NCI-H748 (cell line): ENCODE measurements around the gene LMLN.
"Not testable (repeated sequence)": the region's sequence is repeated elsewhere in the genome, so short reads cannot be mapped to it uniquely, and the experiment has no call there.

Experiments used
- DNase-seq: peaks from one replicate; lab custom pipeline; 2025; ENCODE audit not compliant: unreplicated experiment; lab: John Stamatoyannopoulos, UW

Gene LMLN

GRCh38 chr3:197955892-197956477, 4.0 kb upstream of the LMLN start:
- DNase-seq: no peak

DNA sequence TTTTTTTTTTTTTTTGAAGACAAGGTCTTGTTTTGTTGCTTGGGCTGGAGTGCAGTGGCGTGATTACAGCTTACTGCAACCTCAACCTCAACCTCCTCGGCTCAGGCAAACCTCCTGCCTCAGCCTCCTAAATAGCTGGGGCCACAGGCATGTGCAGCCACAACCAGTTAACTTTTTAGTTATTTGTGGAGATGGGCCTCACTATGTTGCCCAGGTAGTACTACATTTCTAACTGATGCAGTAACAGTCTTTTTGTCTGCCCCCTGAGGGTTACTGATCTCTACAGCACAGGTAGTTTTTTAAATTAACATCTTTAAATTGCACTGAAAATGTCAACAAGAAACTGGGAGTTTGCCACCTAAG, 3.4 kb upstream of the LMLN start:
- no peak for DNase-seq

DNA sequence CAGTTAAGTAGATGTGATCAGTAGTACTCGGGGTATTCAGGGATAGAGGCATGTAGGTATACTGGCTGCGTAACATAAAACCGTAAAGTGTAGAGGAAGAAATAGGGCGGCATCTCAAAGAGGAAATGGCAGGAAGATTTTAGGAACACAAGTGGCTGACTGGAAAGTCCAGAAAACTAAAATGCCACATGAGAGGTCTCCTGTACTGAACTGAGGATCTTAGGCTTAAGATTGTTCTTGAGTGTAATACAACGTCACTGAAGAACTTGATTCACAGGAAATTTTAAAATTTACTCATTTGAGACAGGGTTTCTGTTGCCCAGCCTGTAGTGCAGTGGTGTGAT, 2.3 kb upstream of the LMLN start:
- no peak for DNase-seq

- no peak for DNase-seq
These were observed 1.7 kb upstream of the LMLN start for GRCh38 chr3:197958346-197958745.

- DNase-seq: not testable (repeated sequence)
These were observed 1.2 kb upstream of the LMLN start for GRCh38 chr3:197958848-197959247.

GRCh38 chr3:197959500-197959890, 522 bp upstream of the LMLN start:
- DNase-seq: no peak

- DNase-seq: no peak
These were observed 921 bp downstream of the LMLN start for GRCh38 chr3:197960694-197961581.

DNA sequence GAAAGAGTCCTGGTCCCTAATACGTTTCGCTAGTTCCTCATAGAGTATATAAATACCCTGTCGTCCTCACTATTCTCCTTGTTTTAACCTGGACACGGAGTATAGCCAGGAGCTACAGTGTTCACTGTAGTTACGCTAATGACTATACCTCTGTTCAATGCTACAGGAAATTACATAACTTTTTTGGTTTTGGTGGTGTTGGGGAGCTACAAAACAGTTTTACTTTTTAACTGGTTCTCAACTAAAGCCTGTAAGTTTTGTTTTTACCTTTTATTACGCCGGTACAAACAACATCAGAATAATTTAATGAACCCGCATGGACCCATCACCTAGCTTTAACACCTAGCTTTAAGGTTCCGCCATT, 1.5 kb downstream of the LMLN start:
- no peak for DNase-seq

DNA sequence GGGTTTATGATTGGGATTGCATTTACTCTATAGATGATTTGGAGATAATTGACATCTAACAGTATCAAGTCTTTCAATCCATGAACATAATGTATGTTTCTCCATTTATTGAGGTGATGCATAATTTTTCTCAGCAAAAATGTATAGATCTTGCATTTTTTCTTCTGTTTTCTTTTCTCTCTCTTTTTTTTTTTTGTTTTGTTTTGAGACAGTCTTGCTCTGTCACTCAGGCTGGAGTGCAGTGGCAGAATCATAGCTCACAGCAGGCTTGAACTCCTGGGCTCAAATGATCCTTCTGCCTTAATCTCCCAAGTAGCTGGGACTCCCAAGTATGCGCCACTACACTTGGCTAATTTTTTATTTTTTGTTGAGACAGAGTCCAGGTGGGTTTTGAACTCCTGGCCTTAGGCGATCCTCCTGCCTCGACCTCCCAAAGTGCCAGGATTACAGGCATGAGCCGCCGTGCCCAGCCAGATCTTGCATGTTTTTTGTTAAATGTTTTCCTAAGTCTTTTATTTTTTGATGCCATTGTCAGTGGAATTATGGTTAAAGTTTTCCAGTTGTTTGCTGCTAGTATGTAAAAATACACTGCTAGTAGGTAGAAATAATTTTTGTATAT, 3.1 kb downstream of the LMLN start:
- no peak for DNase-seq

- DNase-seq: not testable (repeated sequence)
These were observed 7.4 kb downstream of the LMLN start for GRCh38 chr3:197967337-197967989.

GRCh38 chr3:197970588-197970987, 10.6 kb downstream of the LMLN start:
- no peak for DNase-seq

DNA sequence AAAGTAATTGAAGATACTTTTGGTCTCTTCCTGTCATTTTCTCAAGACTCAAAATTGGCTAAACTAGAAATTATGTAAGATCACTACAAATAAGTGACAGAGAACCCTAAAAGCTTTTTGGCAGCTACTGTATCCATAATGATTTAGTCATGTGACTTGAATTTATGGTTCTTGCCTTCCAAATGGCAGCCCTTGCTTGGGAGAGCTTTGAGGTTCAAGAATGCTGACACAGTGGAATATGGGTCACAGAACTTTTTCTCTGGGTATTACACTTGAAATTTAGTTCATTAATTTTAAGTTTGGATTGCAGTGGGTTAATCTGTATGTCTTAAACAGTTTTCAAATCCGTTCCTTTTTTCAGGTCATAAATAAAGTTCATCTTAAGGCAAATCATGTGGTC, 14.0 kb downstream of the LMLN start:
- no peak for DNase-seq

- no peak for DNase-seq
These were observed 15.3 kb downstream of the LMLN start for GRCh38 chr3:197975311-197975710.

GRCh38 chr3:197983076-197983475, 23.1 kb downstream of the LMLN start:
- DNase-seq: no peak

- no peak for DNase-seq
These were observed 29.6 kb downstream of the LMLN start for GRCh38 chr3:197989651-197990050.

DNA sequence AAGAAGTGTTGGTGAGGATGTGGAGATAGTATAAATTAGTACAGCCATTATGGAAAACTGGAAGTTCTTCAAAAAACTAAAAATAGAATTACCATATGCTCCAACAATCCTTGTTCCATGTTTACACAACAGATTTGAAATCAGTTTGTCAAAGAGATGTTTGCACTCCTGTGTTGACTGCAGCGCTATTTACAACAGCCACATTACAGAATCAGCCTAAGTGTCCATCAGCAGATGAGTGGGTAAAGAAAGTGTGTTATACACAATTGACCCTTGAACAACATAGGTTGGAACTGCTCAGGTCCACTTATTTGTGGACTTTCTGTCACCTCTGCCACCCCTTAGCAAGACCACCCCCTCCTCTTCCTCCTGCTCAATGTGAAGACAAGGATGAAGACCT, 34.7 kb downstream of the LMLN start:
- DNase-seq: peak; percentile 0

GRCh38 chr3:197996855-197997254, 36.8 kb downstream of the LMLN start:
- DNase-seq: no peak

GRCh38 chr3:197997936-197998335, 37.9 kb downstream of the LMLN start:
- no peak for DNase-seq

DNA sequence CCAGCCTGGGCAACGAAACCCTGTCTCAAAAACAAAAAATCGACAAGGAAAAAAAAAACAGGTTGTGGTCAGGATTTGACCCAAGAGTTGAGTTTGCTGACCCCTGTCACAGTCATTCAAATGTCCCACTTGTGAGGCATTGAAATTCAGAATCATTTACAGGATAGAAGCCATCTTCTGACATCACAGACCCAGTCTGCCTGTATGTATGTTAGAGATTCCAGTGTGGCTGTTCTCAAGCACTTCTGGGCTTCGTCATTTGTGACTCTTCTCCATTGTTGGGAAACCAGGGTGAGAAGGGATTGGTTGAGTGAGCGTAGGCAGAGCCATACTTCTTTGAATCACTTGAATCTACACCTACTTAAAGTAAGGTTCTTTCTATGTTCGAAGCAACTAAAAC, 57.1 kb downstream of the LMLN start:
- no peak for DNase-seq

DNA sequence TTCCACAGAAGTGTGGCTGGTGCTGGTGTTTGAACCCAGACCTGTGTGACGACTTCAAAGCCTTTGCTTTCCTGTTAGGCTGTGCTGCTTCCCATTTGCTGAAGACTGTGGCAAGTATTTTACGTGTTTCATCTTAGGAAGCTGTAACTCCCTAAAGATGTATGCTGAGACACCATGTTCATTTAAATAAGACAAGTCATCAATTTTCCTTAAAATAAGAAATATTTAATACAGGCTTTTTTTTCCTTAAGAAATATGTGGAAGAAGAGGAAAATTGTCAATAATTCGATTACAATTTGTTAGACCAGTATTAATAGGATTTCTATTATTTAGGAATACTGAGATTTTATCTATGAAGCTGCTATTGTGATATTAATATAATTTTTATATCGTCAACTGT, 58.4 kb downstream of the LMLN start:
- no peak for DNase-seq

DNA sequence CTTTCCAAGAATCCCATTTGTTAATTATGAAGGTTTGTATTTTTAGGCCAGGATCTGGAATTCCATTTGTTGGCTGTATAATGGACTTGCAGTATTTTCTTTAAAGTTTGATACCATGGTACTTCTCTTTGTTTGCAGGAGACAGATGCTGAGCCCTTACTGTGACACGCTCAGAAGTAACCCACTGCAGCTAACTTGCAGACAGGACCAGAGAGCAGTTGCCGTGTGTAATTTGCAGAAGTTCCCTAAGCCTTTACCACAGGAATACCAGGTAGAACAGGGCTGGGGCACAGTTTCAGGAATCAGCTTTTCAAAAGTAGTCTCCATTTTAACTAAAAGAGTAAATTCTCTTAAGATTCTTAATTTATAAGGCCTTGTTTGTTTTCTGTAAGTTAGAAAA, 59.1 kb downstream of the LMLN start:
- DNase-seq: no peak

- DNase-seq: no peak
These were observed 61.3 kb downstream of the LMLN start for GRCh38 chr3:198021320-198021719.
